ENCODE measurements around the gene DENND6B. TPM values are rescaled to one million over a fixed set of nuclear protein-coding genes. Genes with fewer than 3 reads are reported as not detected.

Gene DENND6B
- polyA plus RNA-seq, 1 experiment = 8.2 TPM

DNA sequence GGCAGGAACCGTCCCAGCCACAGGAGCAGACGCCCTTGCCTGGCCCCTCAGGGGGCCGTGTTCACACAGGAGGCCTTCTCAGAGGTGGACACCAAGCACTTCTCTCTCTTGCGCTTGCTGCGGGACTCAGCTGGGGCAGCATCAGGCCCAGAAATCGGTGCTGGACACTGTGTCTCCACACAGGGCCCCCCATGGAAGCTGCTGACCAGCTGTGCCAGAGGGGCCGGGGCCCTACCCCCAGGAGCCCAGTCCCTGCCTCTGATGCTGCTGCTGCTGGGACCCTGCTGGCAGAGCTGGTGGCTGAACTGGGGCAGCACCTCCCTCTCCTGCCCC, 23.3 kb downstream of the DENND6B start:
- DNase-seq (ENCODE audit: low read depth) = no peak
- Histone ChIP-seq H3K4me3 (ENCODE audit: low read depth, low read length) (no peak overlapping the region), H3K36me3 (ENCODE audit: control insufficient read depth, insufficient read depth, low read length) (peaks cover 26% of the 10 kb centered on the region), H3K27me3 (ENCODE audit: control insufficient read depth, insufficient read depth, low read length) (no peaks in the 10 kb centered on the region)
- ChIA-PET POLR2A (interaction anchor here (0.6 kb wide), 1 partner anchor 177 kb away, joined by 3 read pairs; no protein-coding TSS in a partner anchor), CTCF (interaction anchor here (0.7 to 7.4 kb wide), 6 partner anchors 10 to 95 kb away, joined by 3 to 38 read pairs (median 12); partner anchors contain the start of gene DENND6B)
- TF ChIP-seq, protein P1, sequence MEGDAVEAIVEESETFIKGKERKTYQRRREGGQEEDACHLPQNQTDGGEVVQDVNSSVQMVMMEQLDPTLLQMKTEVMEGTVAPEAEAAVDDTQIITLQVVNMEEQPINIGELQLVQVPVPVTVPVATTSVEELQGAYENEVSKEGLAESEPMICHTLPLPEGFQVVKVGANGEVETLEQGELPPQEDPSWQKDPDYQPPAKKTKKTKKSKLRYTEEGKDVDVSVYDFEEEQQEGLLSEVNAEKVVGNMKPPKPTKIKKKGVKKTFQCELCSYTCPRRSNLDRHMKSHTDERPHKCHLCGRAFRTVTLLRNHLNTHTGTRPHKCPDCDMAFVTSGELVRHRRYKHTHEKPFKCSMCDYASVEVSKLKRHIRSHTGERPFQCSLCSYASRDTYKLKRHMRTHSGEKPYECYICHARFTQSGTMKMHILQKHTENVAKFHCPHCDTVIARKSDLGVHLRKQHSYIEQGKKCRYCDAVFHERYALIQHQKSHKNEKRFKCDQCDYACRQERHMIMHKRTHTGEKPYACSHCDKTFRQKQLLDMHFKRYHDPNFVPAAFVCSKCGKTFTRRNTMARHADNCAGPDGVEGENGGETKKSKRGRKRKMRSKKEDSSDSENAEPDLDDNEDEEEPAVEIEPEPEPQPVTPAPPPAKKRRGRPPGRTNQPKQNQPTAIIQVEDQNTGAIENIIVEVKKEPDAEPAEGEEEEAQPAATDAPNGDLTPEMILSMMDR (IDR thresholded peaks at IDR 0.05; ENCODE audit: insufficient read depth, low read depth, low read length) = no peak

- Histone ChIP-seq H3K27me3 (ENCODE audit: control insufficient read depth, insufficient read depth, low read length) (no peaks in the 10 kb centered on the region), H3K36me3 (ENCODE audit: control insufficient read depth, insufficient read depth, low read length) (peaks cover 27% of the 10 kb centered on the region), H3K4me3 (ENCODE audit: low read depth, low read length) (no peak overlapping the region)
- ChIA-PET CTCF (interaction anchor here (1.0 to 4.7 kb wide), 3 partner anchors 9 to 26 kb away, joined by 4 to 20 read pairs (median 17); partner anchors contain the start of gene DENND6B), POLR2A (no interaction called here)
- no peak for DNase-seq (ENCODE audit: low read depth)
- TF ChIP-seq, protein P1 (IDR thresholded peaks at IDR 0.05; ENCODE audit: insufficient read depth, low read depth, low read length) = no peak
Measured at GRCh38 chr22:50302564-50302963, 24.2 kb downstream of the DENND6B start.

DNA sequence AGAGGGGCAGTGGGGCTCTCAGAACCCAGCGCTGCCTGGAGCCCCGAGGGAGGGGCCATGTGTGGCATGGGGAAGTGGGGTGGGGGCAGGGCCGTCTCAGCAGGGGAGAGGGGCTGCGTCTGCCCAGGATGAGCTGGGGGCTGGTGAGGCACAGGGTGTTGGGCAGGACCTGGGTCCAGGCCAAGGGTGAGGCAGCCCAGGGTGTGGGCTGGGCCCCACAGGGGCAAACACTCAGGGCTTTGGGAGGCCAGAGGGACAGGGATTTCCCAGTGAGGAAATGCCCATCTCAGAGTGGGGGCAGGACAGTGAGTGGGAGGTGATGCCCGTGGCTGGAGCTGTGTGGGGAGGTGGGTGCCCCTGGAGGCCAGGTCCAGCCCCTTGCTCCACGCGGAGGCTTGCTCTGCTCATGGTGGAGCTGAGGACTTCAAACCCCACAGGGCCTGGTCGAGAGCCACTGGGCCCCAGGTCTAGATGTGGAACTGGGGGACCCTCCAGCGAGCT, 24.7 kb downstream of the DENND6B start:
- POLR2A ChIA-PET = interaction anchor here (1.2 kb wide), 1 partner anchor 9 kb away, joined by 3 read pairs; no protein-coding TSS in a partner anchor
- H3K36me3 ChIP-seq (ENCODE audit: control insufficient read depth, insufficient read depth, low read length) = peaks cover 27% of the 10 kb centered on the region
- no peak overlapping the region for H3K4me3 ChIP-seq (ENCODE audit: low read depth, low read length)
- H3K27me3 ChIP-seq (ENCODE audit: control insufficient read depth, insufficient read depth, low read length) = no peaks in the 10 kb centered on the region
- no peak for DNase-seq (ENCODE audit: low read depth)
- CTCF ChIA-PET = interaction anchor here (1.0 to 4.7 kb wide), 3 partner anchors 9 to 26 kb away, joined by 4 to 20 read pairs (median 17); partner anchors contain the start of gene DENND6B
- TF ChIP-seq, protein P1 (IDR thresholded peaks at IDR 0.05; ENCODE audit: insufficient read depth, low read depth, low read length) = no peak

- CTCF ChIA-PET = interaction anchor here (1.0 to 2.4 kb wide), 2 partner anchors 25 kb away, joined by 4 to 17 read pairs; partner anchors contain the start of gene DENND6B
- Histone ChIP-seq H3K36me3 (ENCODE audit: control insufficient read depth, insufficient read depth, low read length) (peaks cover 29% of the 10 kb centered on the region), H3K4me3 (ENCODE audit: low read depth, low read length) (no peak overlapping the region), H3K27me3 (ENCODE audit: control insufficient read depth, insufficient read depth, low read length) (no peaks in the 10 kb centered on the region)
- TF ChIP-seq, protein P1 (IDR thresholded peaks at IDR 0.05; ENCODE audit: insufficient read depth, low read depth, low read length) = no peak
- no peak for DNase-seq (ENCODE audit: low read depth)
- POLR2A ChIA-PET = interaction anchor here (1.2 kb wide), 1 partner anchor 8 kb away, joined by 3 read pairs; no protein-coding TSS in a partner anchor
Measured at GRCh38 chr22:50301581-50301991, 25.2 kb downstream of the DENND6B start.

GRCh38 chr22:50300620-50301257, 26.1 kb downstream of the DENND6B start:
- H3K36me3 ChIP-seq (ENCODE audit: control insufficient read depth, insufficient read depth, low read length) = peaks cover 27% of the 10 kb centered on the region
- H3K4me3 ChIP-seq (ENCODE audit: low read depth, low read length) = peak overlapping the region; percentile 41
- POLR2A ChIA-PET = interaction anchor here (1.2 kb wide), 1 partner anchor 8 kb away, joined by 3 read pairs; no protein-coding TSS in a partner anchor
- CTCF ChIA-PET = interaction anchor here (2.4 kb wide), 1 partner anchor 24 kb away, joined by 17 read pairs; no protein-coding TSS in a partner anchor
- TF ChIP-seq, protein P1 (IDR thresholded peaks at IDR 0.05; ENCODE audit: insufficient read depth, low read depth, low read length) = no peak
- DNase-seq (ENCODE audit: low read depth) = no peak
- H3K27me3 ChIP-seq (ENCODE audit: control insufficient read depth, insufficient read depth, low read length) = no peaks in the 10 kb centered on the region
